PC-9 (cell line): ENCODE data around the gene PTPRF. TPM values are rescaled to one million over a fixed set of nuclear protein-coding genes. Genes with fewer than 3 reads are reported as not detected.

ENCODE experiments used
- BruUV-seq: library from RNA; stranded (reverse); fragments of 400-500 nt; replicated peaks from 2 replicates; lab custom pipeline; 2021; lab: Mats Ljungman, UMichigan
- CTCF ChIA-PET: fragments of 300-600 bp; sonication (Branson Sonifier 250); formaldehyde crosslinking; loops from one replicate; lab custom pipeline; 2022; ENCODE audit warnings: antibody characterized with exemption; lab: Charles Lee
- POLR2A ChIA-PET: fragments of 300-600 bp; sonication (Branson Sonifier 250); formaldehyde crosslinking; loops from one replicate; lab custom pipeline; 2022; ENCODE audit warnings: antibody characterized with exemption; ENCODE audit not compliant: unreplicated experiment; lab: Charles Lee
- DNase-seq, 2 experiments: peaks; one replicate each; pipeline versions ENCODE4 v3.0.0 to v3.0.0-alpha.2; 2015 to 2022; ENCODE audit warnings: mixed read lengths in 1 of 2
- H2AFZ ChIP-seq: fragments of 200-600 bp; sonication (generic); 2 replicates; pipeline ENCODE4 v1.8.1; 2017; ENCODE audit warnings: antibody characterized with exemption
- H3F3A ChIP-seq: fragments of 200-600 bp; sonication (generic); 2 replicates; pipeline ENCODE4 v1.8.1; 2017; ENCODE audit warnings: antibody characterized with exemption, mild to moderate bottlenecking, low read depth; ENCODE audit not compliant: insufficient read depth
- H3K27ac ChIP-seq: fragments of 200-600 bp; sonication (generic); 2 replicates; pipeline ENCODE4 v1.6.1; 2016; ENCODE audit warnings: mixed run types
- H3K27me3 ChIP-seq: fragments of 200-600 bp; sonication (generic); 2 replicates; pipeline ENCODE4 v1.6.1; 2016; ENCODE audit warnings: low read depth, mixed run types; ENCODE audit not compliant: insufficient read depth
- H3K36me3 ChIP-seq: fragments of 200-600 bp; sonication (generic); 2 replicates; pipeline ENCODE4 v1.6.1; 2016; ENCODE audit warnings: low read depth, mixed run types
- H3K4me1 ChIP-seq: fragments of 200-600 bp; sonication (generic); replicated peaks from 2 replicates; pipeline ENCODE4 v1.6.1; 2016; ENCODE audit warnings: mixed run types; ENCODE audit not compliant: insufficient read depth
- H3K4me2 ChIP-seq: fragments of 200-600 bp; sonication (generic); 2 replicates; pipeline ENCODE4 v1.6.1; 2017; ENCODE audit warnings: mixed run types
- H3K4me3 ChIP-seq: fragments of 200-600 bp; sonication (generic); 2 replicates; pipeline ENCODE4 v1.6.1; 2016; ENCODE audit warnings: mixed run types
- H3K79me2 ChIP-seq: fragments of 200-600 bp; sonication (generic); 2 replicates; pipeline ENCODE4 v1.6.1; 2017; ENCODE audit warnings: low read depth, mixed run types
- H3K9me2 ChIP-seq: fragments of 200-600 bp; sonication (generic); 2 replicates; pipeline ENCODE4 v1.8.1; 2017; ENCODE audit warnings: mild to moderate bottlenecking; ENCODE audit not compliant: insufficient read depth
- H3K9me3 ChIP-seq: fragments of 200-600 bp; sonication (generic); 2 replicates; pipeline ENCODE4 v1.8.1; 2016; ENCODE audit warnings: low read depth; ENCODE audit not compliant: insufficient read depth
- H4K20me1 ChIP-seq: fragments of 200-600 bp; sonication (generic); 2 replicates; pipeline ENCODE4 v1.8.1; 2017; ENCODE audit not compliant: insufficient read depth
- CTCF ChIP-seq: fragments of 200-600 bp; sonication (generic); conservative IDR thresholded peaks from 2 replicates; pipeline ENCODE4 v1.6.1; 2017; ENCODE audit warnings: mixed run types, antibody characterized with exemption, mild to moderate bottlenecking, moderate library complexity
- EZH2 ChIP-seq: fragments of 200-600 bp; sonication (generic); IDR thresholded peaks from 2 replicates; pipeline ENCODE4 v1.8.0; 2017; ENCODE audit warnings: antibody characterized with exemption, low read depth
- intact Hi-C: fragments of 100-400 bp; cut with micrococcal nuclease; formaldehyde crosslinking; loops from one replicate; pipeline ENCODE4 v1.10.0; 2022; ENCODE audit not compliant: unreplicated experiment
- total RNA-seq: library from RNA; stranded (reverse); gene quantifications from 2 replicates; pipeline ENCODE4 v1.2.3, GENCODE V29; 2021

Gene PTPRF
- total RNA-seq, 1 experiment from 2014 or later: 359 TPM

GRCh38 chr1:43650310-43651085 is 119.8 kb downstream of the PTPRF start:
- Histone ChIP-seq H3K4me3 (peak overlapping the region; percentile 86), H3K9me2 (no peaks in the 10 kb centered on the region), H3K9me3 (no peaks in the 10 kb centered on the region), H3K4me2 (peak overlapping the region; percentile 92), H3K4me1 (peaks cover 25% of the 10 kb centered on the region), H3K27ac (peak overlapping the region; percentile 70), H2AFZ (peak overlapping the region; percentile 61; the same call in 1 of the 2 replicates), H3K36me3 (peaks cover 23% of the 10 kb centered on the region), H3F3A (peaks cover 29% of the 10 kb centered on the region; the same call in 1 of the 2 replicates), H4K20me1 (peaks cover 40% of the 10 kb centered on the region), H3K27me3 (no peaks in the 10 kb centered on the region), H3K79me2 (peaks cover 50% of the 10 kb centered on the region)
- POLR2A ChIA-PET: interaction anchor here (0.5 to 2.9 kb wide), 24 partner anchors 8 to 1698 kb away, joined by 3 to 18 read pairs (median 5); no protein-coding TSS in a partner anchor
- CTCF ChIA-PET: interaction anchor here (0.5 to 1.7 kb wide), 6 partner anchors 69 to 396 kb away, joined by 3 to 7 read pairs (median 4); partner anchors contain the start of gene C1orf210
- no TSS peak for BruUV-seq
- peak; percentile 92 to 95 for DNase-seq
- TF ChIP-seq EZH2 (no peak), CTCF (no peak)
- intact Hi-C loops: loop anchor here (1.0 to 2.0 kb wide), 3 partner anchors 68 to 121 kb away; no protein-coding TSS in a partner anchor

GRCh38 chr1:43651188-43651587 is 120.5 kb downstream of the PTPRF start:
- CTCF ChIA-PET: interaction anchor here (0.6 to 1.7 kb wide), 5 partner anchors 69 to 424 kb away, joined by 3 to 13 read pairs (median 7); no protein-coding TSS in a partner anchor
- Histone ChIP-seq H3K4me1 (peaks cover 25% of the 10 kb centered on the region), H4K20me1 (peaks cover 45% of the 10 kb centered on the region), H3F3A (peaks cover 29% of the 10 kb centered on the region; the same call in 1 of the 2 replicates), H2AFZ (no peak overlapping the region), H3K4me3 (peak overlapping the region; percentile 86), H3K27me3 (no peaks in the 10 kb centered on the region), H3K9me3 (no peaks in the 10 kb centered on the region), H3K4me2 (peak overlapping the region; percentile 92), H3K27ac (no peak overlapping the region), H3K79me2 (peaks cover 50% of the 10 kb centered on the region), H3K36me3 (peaks cover 29% of the 10 kb centered on the region), H3K9me2 (no peaks in the 10 kb centered on the region)
- POLR2A ChIA-PET: interaction anchor here (0.6 to 2.9 kb wide), 5 partner anchors 15 to 430 kb away, joined by 3 to 18 read pairs (median 6); no protein-coding TSS in a partner anchor
- no peak for TF ChIP-seq EZH2
- no peak for TF ChIP-seq CTCF
- DNase-seq: no peak
- intact Hi-C loops: loop anchor here (2.0 kb wide), 1 partner anchor 68 kb away; no protein-coding TSS in a partner anchor
- BruUV-seq: TSS peak; percentile 46

- no peak overlapping the region for H3K27ac ChIP-seq
- POLR2A ChIA-PET: interaction anchor here (0.6 kb wide), 1 partner anchor 293 kb away, joined by 6 read pairs; no protein-coding TSS in a partner anchor
- no peaks in the 10 kb centered on the region for H3K9me3 ChIP-seq
- H3K36me3 ChIP-seq: peaks cover 35% of the 10 kb centered on the region
- TF ChIP-seq CTCF (no peak), EZH2 (no peak)
- H2AFZ ChIP-seq: no peak overlapping the region
- no peak for DNase-seq
- CTCF ChIA-PET: interaction anchor here (0.6 kb wide), 4 partner anchors 117 to 425 kb away, joined by 4 to 13 read pairs (median 8); no protein-coding TSS in a partner anchor
- no TSS peak for BruUV-seq
- intact Hi-C loops: loop anchor here (2.0 kb wide), 1 partner anchor 69 kb away; no protein-coding TSS in a partner anchor
- peak overlapping the region; percentile 86; the same call in 1 of the 2 replicates for H3K4me3 ChIP-seq
- H3K4me2 ChIP-seq: peak overlapping the region; percentile 92
- H4K20me1 ChIP-seq: peaks cover 45% of the 10 kb centered on the region
- H3K9me2 ChIP-seq: no peaks in the 10 kb centered on the region
- H3K27me3 ChIP-seq: no peaks in the 10 kb centered on the region
- peaks cover 25% of the 10 kb centered on the region for H3K4me1 ChIP-seq
- H3F3A ChIP-seq: peaks cover 29% of the 10 kb centered on the region; the same call in 1 of the 2 replicates
- H3K79me2 ChIP-seq: peaks cover 50% of the 10 kb centered on the region
Measured at GRCh38 chr1:43651902-43652301, 121.2 kb downstream of the PTPRF start.
